Kidney capillary endothelial cell (primary cell): ENCODE results near the gene CDK16.

ENCODE experiments used
- DNase-seq: peaks from one replicate; pipeline ENCODE4 v3.0.0-alpha.2; 2018; ENCODE audit warnings: low spot score

Gene CDK16

DNA sequence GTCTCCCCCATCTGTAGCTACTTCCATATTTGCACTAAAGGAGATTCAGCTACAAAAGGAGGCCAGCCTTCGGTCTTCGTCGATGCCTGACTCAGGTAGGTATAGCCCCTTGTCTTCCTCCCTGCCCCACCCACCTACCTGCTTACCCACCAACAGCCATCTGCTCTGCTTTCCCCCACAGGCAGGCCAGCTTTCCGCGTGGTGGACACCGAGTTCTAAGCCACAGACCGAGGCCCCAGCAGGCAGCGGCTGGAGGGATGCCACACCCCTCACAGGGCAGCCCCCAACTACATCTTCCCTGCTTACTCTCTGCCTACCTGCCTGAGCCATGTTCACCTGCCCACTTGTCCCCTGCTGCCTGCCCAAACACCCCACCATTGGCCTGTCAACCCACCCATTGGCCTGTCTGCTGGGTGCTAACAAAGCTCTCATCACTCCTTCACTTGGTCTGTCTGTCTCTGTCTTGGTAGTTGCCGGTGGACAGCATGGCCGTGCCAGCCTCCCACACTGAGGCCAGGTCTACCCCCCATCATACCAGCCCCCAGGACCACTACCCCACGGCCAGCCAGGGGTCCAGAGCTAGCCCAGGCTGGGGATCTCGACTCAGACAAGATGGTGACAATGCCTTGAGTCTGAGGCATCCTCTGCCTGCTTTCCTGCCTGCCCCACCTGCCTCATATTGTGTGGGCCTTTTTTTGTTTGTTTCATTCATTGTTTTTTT is 10.2 kb downstream of the CDK16 start:
- no peak for DNase-seq

DNA sequence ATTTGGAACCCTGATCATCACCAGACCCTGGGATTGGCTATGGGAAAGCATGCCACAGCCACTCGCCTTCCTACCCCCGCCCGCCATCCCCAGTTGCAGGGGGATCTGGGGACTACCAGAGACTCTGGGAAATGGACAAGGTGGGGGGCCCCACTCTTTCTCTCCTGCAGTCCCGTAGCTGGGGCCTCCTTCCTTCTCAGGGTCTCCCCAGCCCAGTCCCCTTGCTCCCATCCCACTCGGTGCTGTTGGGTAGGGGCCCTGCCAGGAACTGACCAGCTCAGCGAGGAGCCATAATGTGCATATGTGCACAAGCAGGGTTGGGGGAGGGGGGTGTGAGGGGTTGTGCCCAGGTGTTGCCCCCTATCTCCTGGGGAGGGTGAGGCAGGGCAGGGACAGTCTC is 10.9 kb downstream of the CDK16 start:
- no peak for DNase-seq

DNA sequence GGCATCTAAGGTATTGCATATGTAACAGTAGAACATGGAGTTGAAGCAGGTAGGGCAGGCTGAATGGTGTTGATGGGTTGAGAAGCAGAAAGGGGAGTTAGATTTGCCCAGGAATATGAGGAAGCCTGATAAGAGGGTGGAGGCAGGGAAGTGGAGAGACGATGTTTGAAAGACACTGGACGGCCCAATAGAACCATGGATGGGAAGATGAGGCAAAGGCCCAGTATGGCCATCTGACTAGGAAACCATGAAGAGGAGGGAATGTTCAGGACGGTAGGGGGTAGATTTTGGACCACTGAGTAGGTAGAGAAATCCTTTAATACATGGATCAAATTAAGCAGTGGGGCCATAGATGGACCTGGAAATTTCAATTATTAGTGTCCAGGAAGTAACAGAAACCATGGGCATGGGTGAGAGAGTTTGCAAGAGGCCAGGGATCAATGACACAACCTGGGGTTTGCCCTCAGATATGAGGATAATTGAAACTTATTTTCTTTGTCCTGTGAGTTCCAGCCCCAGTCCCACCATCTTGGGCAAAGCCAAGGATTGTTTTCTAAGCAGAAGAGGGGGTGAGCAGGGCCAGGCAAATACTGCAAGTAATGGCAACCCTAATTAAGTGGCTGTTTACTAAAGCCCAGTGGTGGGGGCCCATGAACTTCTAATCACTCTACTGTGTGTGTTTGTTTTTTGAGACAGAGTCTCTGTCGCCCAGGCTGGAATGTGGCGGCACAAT is 11.8 kb downstream of the CDK16 start:
- no peak for DNase-seq

DNA sequence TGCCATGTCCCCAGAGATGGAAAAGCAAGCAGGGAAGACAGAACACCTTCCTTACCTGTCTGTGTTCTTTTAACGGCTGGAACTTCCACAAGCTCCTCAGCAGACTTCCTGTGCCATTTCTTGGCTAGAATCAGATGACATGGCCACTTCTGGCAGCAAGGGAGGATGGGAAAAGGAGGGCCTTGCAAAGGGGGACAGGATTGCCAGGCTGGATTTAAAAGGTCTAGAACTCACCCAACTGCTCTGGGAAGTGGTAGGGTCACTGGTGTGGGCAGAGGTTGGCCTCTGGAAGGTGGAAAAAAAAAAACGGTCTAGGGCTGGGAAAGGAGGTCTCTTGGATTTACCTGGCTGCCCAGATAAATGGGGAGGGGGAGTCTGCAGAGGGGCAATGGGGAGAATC is 12.7 kb downstream of the CDK16 start:
- DNase-seq: no peak

DNA sequence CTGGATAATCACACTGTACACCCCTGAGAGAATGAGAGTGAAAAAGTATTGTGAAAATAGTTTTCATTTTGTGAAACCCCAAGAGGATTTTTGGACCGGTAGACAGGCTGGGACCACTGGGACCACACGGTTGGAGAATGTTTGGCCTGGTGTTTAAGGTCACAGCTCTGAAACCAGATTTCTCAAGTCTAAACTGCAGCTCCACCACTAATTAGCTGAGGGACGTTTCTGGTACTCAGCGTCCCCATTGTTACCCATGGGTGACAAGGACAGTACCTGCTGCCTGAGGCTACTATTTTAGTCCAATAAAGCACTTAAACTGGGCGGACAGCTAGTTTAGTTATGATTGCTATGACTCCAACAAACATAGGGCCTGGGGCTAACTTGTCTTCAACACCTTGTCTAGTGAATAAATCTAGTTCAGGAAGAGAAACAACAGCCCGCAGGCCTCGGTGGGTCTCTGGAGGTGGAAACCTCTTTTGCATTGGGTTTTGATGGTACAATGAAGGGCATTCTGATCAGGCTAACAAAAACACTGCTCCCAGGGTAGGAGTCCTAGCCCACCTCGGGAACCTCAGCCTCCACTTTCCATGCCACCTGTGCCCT is 13.8 kb downstream of the CDK16 start:
- no peak for DNase-seq

DNA sequence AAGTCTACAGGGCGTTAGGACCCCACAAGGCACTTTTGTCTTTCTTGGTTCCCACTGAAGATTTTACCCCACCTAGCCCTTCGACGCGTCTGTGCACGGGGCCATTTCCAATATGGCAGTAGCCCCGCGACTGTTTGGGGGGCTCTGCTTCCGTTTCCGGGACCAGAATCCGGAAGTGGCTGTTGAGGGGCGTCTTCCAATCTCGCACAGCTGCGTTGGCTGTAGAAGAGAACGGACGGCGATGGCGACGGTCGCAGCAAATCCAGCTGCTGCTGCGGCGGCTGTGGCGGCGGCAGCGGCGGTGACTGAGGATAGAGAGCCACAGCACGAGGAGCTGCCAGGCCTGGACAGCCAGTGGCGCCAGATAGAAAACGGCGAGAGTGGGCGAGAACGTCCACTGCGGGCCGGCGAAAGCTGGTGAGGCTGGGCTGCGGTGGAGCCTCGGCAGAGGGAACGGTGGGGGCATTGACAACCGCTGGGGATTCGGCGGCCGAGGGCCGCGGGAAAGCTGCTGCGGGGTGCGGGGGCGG is 14.4 kb downstream of the CDK16 start, which contains the start of gene USP11:
Gene USP11 (plus strand): TSS at position 207 of the 530 bp plus-strand sequence. CDS start 35 bp downstream, at position 242.
- no peak for DNase-seq

DNA sequence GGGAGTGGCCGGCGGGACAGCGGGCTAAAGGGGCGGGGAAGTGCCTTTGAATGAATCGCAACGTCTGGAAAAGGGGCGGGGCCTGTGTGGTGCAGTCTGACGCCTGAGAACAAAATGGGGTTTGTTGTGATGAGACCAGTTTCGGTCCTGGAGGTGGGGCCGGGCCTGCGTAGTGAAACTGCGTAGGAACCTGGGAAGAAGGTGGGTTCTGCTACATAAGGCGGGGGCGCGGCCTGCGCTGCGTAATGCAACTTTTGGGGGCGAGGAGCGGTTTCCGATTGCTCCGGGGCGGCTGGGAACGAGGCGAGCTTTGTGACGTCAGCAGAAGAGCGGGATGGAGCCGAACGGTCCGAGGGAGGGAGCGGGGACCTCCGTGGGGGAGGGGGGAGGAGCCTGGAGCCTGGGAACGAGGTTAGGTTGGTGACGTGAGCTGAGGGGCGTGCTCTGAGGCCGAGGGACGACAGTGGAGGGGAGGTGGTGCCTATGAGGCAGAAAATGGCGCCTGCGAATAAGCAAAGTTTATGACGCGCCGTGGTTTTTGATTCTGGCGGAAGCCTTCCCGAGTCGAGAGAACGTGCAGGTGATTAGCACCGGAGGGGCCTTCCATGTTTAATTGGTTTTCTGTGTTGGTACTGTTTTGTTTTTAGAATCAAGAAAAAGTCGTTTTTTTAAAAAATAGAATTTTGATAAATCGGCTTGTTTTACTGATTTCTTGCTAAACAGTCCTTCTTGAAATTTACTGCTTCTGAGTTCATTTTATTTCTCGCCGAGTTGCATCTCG is 15.0 kb downstream of the CDK16 start:
- DNase-seq: peak; percentile 85

DNA sequence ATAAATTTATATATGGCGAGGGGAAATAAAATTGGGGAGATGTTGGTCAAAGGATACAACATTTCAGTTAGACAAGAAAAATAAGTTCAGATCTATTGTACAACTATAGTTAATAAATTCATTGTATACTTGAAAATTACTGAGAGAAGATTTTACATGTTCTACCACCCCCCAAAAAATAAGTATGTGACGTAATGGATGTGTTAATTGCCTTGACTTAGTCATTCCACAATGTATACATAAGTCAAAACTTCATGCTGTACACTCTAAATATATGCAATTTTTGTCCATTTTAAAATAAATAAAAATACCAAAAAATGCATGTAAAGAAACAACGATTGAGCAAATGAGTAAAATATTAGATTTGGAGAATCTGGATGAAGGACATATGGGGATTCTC is 16.1 kb downstream of the CDK16 start:
- no peak for DNase-seq

DNA sequence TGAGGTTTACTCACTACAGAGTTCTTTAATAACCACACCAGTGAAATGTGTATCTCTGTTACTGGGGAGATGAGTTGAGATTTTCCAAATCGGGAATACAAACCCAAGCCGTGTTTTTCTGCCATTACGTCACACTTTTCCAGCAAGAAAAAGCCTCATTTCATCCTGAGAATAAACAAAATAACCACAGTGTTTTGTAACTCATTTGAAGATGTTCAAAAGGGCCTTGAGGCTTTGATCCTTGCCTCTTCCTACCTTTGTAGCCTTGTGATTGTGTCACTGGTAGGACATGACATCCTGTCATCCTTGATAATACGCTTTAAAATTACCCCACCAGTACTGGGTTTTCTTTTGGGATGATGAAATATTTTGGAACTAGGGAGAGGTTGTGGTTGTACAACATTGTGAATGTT is 17.2 kb downstream of the CDK16 start:
- no peak for DNase-seq

DNA sequence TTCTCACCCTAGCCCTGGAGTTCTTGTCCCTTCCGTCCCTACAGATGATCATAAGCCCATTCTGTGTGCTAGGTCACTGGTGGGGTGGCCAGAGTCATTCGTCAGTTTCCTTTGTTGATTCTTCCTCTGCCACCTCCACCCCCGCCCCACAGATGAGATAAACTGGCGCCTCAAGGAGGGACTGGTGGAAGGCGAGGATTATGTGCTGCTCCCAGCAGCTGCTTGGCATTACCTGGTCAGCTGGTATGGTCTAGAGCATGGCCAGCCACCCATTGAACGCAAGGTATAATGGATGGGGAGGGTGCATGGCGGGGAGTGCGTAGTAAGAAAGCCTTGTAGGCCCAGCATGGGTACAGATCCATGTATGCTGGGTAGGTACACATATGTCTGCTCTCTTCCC is 20.7 kb downstream of the CDK16 start:
- DNase-seq: no peak

DNA sequence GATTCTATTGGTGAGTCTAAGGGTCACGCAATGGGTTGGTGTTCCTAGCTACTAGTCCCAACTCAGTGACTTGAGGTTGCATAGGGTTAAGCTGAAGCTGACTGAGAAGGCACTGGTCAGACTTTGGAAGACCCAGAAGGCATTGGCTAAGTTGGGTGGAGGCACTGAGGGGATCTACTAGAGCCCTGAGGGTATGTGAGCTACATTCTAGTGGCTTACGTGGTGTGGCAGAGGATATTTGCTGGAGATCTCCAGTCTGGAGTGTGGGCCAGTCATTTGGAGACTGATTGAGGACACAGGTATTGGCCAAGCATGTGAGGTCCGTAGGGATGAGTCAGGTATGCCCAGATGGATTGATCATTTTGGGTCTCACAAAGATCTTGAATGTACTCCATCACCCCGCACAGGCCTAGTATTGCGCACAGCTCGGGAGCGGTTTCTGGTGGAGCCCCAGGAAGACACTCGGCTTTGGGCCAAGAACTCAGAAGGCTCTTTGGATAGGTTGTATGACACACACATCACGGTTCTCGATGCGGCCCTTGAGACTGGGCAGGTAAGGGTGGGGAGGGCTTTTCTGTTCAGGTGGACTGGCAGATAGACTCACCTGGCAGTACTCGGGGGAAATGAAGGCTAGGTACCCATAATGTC is 21.5 kb downstream of the CDK16 start:
- no peak for DNase-seq

DNA sequence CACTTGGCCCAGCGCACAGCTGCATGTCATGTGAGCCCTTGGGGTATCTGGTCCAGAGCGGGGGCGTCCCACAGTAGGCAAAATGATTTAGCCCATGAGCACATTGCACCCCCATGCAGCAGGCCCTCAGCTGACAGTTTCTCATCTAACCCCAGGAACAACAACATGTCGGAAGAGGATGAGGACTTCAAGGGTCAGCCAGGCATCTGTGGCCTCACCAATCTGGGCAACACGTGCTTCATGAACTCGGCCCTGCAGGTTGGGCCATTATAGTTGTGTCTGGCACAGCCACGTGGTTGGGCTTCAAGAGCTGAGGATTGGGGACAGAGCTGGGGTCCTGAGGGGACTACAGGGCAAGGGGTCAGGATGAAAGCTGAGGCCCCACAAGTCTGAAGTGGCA is 22.1 kb downstream of the CDK16 start:
- no peak for DNase-seq

DNA sequence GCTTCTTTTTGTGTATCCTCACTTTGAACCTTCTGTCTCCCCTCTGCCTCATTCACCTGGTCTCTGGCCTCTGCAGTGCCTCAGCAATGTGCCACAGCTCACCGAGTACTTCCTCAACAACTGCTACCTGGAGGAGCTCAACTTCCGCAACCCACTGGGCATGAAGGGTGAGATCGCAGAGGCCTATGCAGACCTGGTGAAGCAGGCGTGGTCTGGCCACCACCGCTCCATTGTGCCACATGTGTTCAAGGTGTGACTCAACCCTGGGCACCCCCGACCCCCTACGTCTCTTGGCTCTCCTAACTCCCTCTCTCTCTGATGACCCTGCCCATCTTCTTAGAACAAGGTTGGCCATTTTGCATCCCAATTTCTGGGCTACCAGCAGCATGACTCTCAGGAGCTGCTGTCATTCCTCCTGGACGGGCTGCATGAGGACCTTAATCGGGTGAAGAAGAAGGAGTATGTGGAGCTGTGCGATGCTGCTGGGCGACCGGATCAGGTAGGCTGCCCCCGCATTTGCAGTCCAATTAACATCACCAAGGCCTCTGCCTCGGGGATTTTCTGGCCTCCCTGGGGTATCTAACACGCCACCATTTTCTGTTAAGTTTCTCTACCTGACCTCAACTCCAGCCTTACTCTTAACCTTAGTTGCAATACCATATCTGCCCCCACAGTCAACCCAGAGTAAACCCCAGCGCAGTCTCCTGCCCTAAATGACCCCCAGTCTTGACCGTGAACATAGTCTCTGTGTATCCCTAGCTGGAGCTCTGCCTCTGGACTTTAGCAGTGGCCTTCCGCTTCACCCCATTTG is 22.9 kb downstream of the CDK16 start:
- no peak for DNase-seq

DNA sequence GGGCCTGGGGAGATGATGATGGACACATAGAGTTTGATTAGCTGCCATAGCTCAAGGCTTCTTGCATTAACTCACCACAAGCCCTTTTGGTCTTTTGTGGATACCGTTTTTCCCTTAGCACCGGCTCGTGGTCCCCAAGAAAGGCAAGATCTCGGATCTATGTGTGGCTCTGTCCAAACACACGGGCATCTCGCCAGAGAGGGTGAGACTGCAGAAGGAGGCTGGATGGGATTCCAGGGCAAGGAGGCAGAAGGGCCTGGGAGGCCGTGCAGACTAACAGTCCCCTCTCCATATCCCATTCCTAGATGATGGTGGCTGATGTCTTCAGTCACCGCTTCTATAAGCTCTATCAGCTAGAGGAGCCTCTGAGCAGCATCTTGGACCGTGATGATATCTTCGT is 23.8 kb downstream of the CDK16 start:
- DNase-seq: no peak

DNA sequence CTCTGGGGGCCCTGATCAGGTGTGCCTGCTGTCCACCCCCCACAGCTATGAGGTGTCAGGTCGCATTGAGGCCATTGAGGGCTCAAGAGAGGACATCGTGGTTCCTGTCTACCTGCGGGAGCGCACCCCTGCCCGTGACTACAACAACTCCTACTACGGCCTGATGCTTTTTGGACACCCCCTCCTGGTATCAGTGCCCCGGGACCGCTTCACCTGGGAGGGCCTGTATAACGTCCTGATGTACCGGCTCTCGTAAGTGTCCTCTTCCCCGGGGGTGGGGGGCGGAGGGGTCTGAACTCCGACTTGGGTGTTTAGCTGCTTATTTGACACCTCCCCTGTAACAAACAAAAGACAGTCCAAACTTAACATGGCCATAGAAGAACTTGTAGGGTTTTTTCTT is 24.9 kb downstream of the CDK16 start:
- DNase-seq: no peak

DNA sequence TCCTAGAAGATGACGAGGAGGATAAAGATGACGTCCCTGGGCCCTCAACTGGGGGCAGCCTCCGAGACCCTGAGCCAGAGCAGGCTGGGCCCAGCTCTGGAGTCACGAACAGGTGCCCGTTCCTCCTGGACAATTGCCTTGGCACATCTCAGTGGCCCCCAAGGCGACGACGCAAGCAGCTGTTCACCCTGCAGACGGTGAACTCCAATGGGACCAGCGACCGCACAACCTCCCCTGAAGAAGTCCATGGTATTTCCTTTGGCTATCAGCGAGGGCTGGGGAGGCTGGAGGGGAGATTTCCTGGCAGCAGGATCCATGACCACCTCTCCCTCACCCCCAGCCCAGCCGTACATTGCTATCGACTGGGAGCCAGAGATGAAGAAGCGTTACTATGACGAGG is 26.2 kb downstream of the CDK16 start:
- no peak for DNase-seq

DNA sequence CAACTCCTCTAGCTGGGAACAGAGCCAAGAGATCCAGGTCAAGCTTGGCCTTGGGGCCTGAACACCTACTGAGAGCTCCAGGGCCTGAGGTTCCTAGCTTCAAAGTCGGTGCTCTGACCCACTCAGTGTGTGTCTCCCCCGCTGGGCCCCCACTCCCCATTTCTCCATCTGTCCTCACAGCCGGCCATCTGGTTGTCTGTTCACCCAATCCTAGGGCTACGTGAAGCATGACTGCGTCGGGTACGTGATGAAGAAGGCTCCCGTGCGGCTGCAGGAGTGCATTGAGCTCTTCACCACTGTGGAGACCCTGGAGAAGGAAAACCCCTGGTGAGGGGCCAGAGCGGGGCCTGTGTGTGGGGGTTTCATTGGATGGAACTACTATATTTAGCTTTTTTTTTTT is 26.7 kb downstream of the CDK16 start:
- DNase-seq: no peak

DNA sequence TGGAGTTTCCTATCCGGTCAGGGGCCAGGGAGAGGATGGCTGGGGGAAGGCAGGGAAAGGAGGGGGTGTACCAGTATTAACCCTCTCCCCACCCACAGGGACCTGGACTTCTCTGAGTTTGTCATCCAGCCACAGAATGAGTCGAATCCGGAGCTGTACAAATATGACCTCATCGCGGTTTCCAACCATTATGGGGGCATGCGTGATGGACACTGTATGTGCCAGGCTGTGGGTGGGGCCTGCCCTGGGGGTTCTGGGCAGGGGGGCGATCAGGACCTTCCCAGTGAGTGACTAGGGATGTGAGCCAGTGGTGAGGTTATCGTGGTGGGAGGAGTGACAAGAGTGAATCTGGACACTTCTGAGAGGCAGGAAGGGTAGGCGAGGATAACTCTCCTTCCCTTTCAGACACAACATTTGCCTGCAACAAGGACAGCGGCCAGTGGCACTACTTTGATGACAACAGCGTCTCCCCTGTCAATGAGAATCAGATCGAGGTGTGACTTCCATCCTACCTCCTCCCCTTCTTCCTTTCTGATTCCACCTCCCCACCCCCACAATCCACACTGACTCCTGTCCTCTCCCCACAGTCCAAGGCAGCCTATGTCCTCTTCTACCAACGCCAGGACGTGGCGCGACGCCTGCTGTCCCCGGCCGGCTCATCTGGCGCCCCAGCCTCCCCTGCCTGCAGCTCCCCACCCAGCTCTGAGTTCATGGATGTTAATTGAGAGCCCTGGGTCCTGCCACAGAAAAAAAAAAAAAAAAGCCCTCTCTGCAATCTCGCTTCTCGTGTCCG is 28.9 kb downstream of the CDK16 start:
- DNase-seq: no peak

DNA sequence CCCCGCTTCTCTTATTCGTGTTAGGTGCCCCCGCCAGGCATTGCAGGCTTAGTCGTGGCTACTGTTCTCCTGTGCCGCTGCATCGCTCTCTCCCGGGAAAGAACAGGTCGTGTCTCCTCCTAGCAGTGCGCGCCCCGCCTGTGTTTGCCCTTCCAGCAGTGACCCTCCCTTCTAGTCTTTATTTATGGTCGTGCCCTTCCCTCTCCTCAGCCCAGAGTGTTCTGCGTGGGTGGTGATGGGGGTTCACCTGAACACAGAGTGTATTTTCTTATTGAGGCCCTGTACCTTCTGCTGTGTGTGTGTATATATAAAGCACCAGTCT is 29.5 kb downstream of the CDK16 start:
- DNase-seq: no peak

DNA sequence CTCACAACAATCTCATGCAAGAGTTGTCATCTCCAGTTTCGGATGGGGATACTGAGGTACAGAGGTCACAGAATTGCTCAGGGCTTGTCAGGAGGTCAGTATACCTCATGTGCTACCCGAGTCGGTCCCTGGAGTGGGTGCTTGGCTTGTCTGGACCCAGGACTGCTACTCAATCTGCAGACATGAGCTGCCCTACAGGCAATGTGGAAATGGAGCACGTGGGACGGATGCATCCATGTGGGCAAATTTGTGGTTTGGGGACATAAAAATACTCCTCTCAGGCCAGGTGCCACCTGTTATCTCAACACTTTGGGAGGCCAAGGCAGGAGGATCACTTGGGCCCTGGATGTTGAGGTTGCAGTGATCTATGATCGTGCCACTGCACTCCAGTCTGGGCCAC is 30.1 kb downstream of the CDK16 start:
- no peak for DNase-seq
